Activated CD4-positive, alpha-beta T cell treated with anti-CD3 and anti-CD28 coated beads, Interleukin-2, amount 10 ng/mL, durations not matched to agents 7 days and 5 days (primary cell): ENCODE data around the gene FOXO6. TPM values are rescaled to one million over a fixed set of nuclear protein-coding genes. Genes with fewer than 3 reads are reported as not detected.

Source experiments
- total RNA-seq, 2 experiments: library from RNA; stranded (reverse); gene quantifications; one replicate each; pipeline ENCODE4 v1.2.3, GENCODE V29; 2021

FOXO6 gene
- total RNA-seq, 2 experiments from 2014 or later: not detected

Other genes starting within 250 kb of the FOXO6 start
- gene SCMH1, start 119.1 kb upstream of the FOXO6 start, total RNA-seq: 10 to 100 TPM; 24.2 to 24.7 TPM
- not detected for gene EDN2, start 123.2 kb downstream of the FOXO6 start, total RNA-seq